ENCODE results near the gene SLC6A20.

DNA sequence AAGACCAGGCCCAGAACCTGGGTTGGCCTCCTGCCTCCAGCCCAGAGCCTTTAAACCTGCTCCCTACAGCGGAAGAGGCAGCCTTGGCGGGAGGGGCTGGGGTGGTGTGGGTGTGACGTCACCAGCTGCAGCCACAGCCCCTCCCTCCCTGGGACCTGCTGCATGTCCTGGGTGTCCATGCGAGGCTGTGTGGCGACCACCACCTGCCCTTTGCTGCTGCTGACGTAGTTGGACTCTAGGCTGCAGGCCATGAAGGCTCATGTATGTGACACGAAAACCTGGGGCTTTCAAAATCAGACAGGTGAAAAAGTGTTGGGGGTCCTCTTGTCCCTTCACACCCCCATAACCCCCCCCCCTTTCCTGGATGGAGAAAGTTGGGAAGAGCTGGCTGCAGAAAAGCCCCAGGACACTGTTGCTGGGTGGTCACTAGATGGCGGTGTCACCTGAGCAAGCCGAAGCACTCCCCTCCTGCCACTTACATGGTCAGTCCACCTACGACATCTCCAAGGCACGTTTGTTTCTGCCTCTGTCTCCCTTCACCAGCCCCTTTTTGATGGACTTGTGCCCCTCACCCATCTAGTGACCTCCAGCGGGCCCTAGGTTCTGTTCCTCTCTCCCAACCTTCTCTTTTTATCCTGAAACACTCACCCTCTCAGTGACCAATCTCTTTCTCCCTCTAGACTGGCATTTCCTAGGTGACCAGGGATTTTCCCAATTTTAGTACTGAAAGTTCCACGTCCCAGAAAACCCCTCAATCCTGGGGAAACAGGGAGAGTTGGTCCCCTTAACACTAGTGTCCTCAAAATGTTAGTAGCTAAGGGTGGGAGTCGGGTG, 35.2 kb downstream of the SLC6A20 start:
- TF ChIP-seq CTCF (IDR thresholded peaks at IDR 0.05) (peak in 3 of 4 experiments; percentile 74 to 86 (median 76)), POLR2AphosphoS5 (IDR thresholded peaks at IDR 0.05) (no peak), POLR2A (IDR thresholded peaks at IDR 0.05) (no peak), EP300 (IDR thresholded peaks at IDR 0.05) (no peak)

Measured in gastroesophageal sphincter (tissue), 3 donors.